Suprapubic skin (tissue), 4 donors: ENCODE results near the gene SYNGR1.

Experiments used
- CTCF ChIP-seq, 2 donors: fragments of 200-600 bp in 1 of 2; fragments of 450-650 bp in 1 of 2; sonication (generic) in 1 of 2; IDR thresholded peaks; one replicate each; pipeline ENCODE4 v1.5.1; 2016 to 2019; ENCODE audit warnings: antibody characterized with exemption in 2 of 2, mild to moderate bottlenecking in 1 of 2, moderate library complexity in 1 of 2
- EP300 ChIP-seq: sonication (generic); formaldehyde crosslinking; IDR thresholded peaks from one replicate; pipeline ENCODE4 v1.6.1; 2017; ENCODE audit warnings: antibody characterized with exemption
- POLR2A ChIP-seq, 2 donors: fragments of 450-650 bp; IDR thresholded peaks; one replicate each; pipeline ENCODE4 v1.6.1; 2017; ENCODE audit warnings: antibody characterized with exemption in 2 of 2, mild to moderate bottlenecking in 2 of 2, moderate library complexity in 2 of 2
- POLR2AphosphoS5 ChIP-seq, 3 donors: sonication (generic); formaldehyde crosslinking; IDR thresholded peaks; one replicate each; pipeline ENCODE4 v1.6.1; 2017; ENCODE audit warnings: antibody characterized with exemption in 3 of 3

GRCh38 chr22:39395936-39396796 lies 46.4 kb downstream of the SYNGR1 start:
- TF ChIP-seq POLR2A (IDR thresholded peaks at IDR 0.05) = no peak
- TF ChIP-seq CTCF (IDR thresholded peaks at IDR 0.05) = no peak
- TF ChIP-seq POLR2AphosphoS5 (IDR thresholded peaks at IDR 0.05) = no peak
- no peak for TF ChIP-seq EP300
